ENCODE measurements around the gene PCDHB12.
A peak's percentile ranks its signal among the peaks of the same experiment; 100 is the strongest.
"Not testable (repeated sequence)": the region's sequence is repeated elsewhere in the genome, so short reads cannot be mapped to it uniquely, and the experiment has no call there.

The PCDHB12 gene

DNA sequence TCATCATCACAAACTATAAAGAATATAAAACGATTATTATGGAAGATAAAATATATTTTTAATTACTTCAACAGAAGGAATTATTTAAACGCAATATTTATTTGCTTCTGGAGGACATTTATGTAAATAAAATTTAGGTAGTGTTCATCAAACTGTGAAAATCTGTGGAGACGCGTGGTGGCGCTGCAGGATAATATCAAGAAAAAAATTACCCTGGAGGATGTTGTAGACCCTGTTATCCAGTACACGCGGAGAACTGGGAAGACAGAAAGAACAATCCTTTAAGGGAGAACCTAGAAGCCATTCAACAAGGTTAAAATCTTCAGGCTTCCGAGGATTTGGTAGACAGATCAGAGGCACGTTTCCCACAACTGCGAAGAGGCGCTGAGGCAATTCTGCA lies at the start of gene PCDHB12:
TSS of gene PCDHB12 (plus strand) at position 242 of the 400 bp plus-strand sequence. CDS start 189 bp downstream, outside the sequence.
- no peak for DNase-seq

DNA sequence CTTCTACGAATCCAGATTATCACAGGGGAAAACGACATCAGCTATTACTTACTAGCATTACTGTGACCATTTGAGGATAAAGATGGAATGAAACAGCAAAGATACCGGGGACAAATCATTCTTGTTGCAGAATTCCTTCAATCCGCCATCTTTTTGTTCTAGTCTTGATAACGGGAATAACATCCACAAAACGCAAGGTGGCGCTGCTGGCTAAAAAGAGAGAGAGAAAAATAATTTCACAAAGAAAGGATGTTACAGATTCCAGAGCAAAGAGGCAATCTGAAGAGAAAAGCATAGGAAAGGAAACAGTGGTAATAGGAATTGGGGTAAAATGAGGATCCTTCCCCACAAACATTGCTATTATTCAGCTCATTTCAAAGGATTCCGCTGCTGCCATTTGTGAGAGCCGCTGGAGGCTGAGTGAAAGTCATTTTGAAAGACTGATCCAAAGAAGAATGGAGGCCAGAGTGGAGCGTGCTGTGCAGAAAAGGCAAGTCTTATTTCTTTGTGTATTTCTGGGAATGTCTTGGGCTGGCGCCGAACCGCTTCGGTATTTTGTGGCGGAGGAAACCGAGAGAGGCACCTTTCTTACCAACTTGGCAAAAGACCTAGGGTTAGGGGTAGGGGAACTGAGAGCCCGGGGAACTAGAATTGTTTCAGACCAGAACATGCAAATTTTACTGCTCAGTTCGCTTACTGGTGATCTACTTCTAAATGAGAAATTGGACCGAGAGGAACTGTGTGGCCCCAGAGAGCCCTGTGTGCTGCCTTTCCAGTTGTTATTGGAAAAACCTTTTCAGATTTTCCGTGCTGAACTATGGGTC lies 35.9 kb upstream of the PCDHB12 start, which contains the start of gene PCDHB7:
TSS of gene PCDHB7 (plus strand) at position 264 of the 824 bp plus-strand sequence. CDS start at position 456, 192 bp downstream.
- DNase-seq, result peak; percentile 13 to 41

- not testable (repeated sequence) for DNase-seq
Measured at GRCh38 chr5:141174291-141175104, 34.0 kb upstream of the PCDHB12 start.

DNA sequence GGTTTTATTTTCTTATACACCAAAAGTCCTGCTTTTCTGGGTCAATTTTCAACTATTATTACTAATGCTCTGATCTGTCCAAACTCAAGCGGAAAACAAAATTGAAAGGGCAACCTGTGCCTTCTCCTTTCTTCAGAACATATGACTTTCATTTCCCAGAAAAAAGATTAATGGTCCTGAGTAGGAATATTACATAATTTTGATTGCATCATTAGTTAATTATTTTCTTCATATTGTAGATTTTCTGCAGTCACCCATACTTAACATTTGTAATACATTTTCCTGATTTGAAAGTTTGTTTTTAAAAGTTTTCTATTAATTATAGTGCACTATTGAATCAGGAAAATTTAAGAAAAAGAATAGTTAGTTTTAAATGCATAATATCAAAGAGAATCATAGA lies 32.6 kb upstream of the PCDHB12 start:
- DNase-seq, result no peak

- DNase-seq, result not testable (repeated sequence)
Measured at GRCh38 chr5:141177577-141178191, 30.8 kb upstream of the PCDHB12 start, which contains the start of gene PCDHB8. TSS of gene PCDHB8 (plus strand) at chr5:141177790. CDS start at chr5:141178035, 245 bp downstream.

GRCh38 chr5:141179371-141179770 lies 29.1 kb upstream of the PCDHB12 start:
- DNase-seq, result not testable (repeated sequence)

GRCh38 chr5:141179876-141180275 lies 28.6 kb upstream of the PCDHB12 start:
- not testable (repeated sequence) for DNase-seq

- no peak for DNase-seq
Measured at GRCh38 chr5:141180313-141180712, 28.2 kb upstream of the PCDHB12 start.

DNA sequence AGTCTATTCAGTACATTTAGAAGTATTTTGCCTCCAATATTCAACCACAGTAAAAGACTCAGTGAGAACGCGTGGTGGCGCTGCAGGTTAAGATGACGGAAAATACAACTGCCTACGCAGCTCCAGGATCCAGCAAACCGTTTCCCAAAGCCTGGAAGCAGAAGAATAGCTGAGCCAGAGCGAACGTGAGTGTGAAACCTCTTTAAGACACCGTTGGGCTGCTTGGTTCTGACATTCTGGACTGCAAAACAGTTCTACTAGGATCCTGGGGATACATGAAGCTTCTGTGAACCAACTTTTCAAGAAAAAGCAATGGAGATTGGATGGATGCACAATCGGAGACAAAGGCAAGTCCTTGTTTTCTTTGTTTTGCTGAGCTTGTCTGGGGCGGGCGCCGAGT lies 26.3 kb upstream of the PCDHB12 start, which contains the start of gene PCDHB16:
TSS of gene PCDHB16 (plus strand) at position 140 of the 400 bp plus-strand sequence. CDS start at position 313, 173 bp downstream.
- DNase-seq, result no peak

DNA sequence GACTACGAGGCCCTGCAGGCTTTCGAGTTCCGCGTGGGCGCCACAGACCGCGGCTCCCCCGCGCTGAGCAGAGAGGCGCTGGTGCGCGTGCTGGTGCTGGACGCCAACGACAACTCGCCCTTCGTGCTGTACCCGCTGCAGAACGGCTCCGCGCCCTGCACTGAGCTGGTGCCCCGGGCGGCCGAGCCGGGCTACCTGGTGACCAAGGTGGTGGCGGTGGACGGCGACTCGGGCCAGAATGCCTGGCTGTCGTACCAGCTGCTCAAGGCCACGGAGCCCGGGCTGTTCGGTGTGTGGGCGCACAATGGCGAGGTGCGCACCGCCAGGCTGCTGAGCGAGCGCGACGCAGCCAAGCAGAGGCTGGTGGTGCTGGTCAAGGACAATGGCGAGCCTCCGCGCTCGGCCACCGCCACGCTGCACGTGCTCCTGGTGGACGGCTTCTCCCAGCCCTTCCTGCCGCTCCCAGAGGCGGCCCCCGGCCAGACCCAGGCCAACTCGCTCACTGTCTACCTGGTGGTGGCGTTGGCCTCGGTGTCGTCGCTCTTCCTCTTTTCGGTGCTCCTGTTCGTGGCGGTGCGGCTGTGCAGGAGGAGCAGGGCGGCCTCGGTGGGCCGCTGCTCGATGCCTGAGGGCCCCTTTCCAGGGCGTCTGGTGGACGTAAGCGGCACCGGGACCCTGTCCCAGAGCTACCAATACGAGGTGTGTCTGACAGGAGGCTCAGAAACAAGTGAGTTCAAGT lies 24.2 kb upstream of the PCDHB12 start:
- not testable (repeated sequence) for DNase-seq

- DNase-seq, result peak; percentile 59 to 74
Measured at GRCh38 chr5:141186897-141187512, 21.5 kb upstream of the PCDHB12 start, which contains the start of gene PCDHB9. TSS of gene PCDHB9 (plus strand) at chr5:141187161. CDS start at chr5:141187319, 158 bp downstream.

GRCh38 chr5:141188682-141189081 lies 19.8 kb upstream of the PCDHB12 start:
- not testable (repeated sequence) for DNase-seq

- not testable (repeated sequence) for DNase-seq
Measured at GRCh38 chr5:141189131-141189530, 19.4 kb upstream of the PCDHB12 start.

DNA sequence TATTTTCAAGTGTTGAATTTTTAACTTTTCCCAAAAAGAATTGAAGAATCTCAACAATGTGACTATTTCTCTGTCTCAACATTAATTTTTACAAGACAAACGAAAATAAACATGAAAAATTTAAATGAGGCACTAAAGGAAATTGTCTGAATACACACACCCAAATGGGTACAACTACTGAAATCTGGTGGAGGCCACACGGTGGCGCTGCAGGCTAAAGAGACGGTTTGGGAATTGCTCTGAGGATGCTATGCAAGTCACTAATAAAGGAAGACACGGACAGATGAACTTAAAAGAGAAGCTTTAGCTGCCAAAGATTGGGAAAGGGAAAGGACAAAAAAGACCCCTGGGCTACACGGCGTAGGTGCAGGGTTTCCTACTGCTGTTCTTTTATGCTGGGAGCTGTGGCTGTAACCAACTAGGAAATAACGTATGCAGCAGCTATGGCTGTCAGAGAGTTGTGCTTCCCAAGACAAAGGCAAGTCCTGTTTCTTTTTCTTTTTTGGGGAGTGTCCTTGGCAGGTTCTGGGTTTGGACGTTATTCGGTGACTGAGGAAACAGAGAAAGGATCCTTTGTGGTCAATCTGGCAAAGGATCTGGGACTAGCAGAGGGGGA lies 16.3 kb upstream of the PCDHB12 start, which contains the start of gene PCDHB10:
TSS of gene PCDHB10 (plus strand) at position 244 of the 616 bp plus-strand sequence. CDS start at position 444, 200 bp downstream.
- peak; percentile 47 to 49 for DNase-seq

DNA sequence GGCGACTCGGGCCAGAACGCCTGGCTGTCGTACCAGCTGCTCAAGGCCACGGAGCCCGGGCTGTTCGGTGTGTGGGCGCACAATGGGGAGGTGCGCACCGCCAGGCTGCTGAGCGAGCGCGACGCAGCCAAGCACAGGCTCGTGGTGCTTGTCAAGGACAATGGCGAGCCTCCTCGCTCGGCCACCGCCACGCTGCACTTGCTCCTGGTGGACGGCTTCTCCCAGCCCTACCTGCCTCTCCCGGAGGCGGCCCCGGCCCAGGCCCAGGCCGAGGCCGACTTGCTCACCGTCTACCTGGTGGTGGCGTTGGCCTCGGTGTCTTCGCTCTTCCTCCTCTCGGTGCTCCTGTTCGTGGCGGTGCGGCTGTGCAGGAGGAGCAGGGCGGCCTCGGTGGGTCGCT lies 14.2 kb upstream of the PCDHB12 start:
- DNase-seq, result not testable (repeated sequence)

- DNase-seq, result no peak
Measured at GRCh38 chr5:141196363-141196762, 12.2 kb upstream of the PCDHB12 start.

DNA sequence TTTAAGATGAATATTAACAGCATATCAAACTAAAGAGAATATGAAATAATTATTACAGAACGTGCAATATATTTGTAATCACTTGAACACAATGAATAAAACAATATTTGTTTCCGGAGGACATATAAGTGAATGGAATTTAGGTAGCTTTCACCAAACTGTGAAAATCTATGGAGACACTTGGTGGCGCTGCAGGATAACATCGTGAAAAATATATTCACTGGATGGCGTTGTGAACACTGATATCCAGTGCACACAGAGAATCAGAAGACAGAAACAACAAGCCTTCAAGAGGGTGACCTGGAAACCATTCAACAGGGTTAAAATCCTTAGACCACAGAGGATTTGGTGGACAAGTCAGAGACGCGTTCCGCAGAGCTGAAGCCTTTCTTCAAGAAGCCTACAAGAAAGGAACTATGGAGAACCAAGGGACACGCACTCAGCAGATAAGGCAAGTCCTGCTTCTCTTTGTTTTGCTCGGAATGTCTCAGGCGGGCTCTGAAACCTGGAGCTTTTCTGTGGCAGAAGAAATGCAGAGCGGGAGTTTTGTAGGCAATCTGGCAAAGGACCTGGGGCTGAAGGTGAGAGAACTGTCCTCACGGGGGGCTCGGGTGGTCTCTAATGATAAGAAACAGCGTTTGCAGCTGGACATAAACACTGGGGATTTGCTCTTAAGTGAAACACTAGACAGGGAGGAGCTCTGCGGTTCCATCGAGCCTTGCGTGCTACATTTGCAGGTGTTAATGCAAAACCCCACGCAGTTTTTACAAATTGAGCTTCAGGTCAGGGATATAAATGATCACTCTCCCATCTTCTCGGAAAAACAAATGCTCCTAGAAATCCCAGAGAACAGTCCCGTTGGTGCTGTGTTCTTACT lies 8.9 kb upstream of the PCDHB12 start, which contains the start of gene PCDHB11:
TSS of gene PCDHB11 (plus strand) at position 269 of the 877 bp plus-strand sequence. CDS start at position 417, 148 bp downstream.
- DNase-seq, result peak in 1 of 2 experiments; percentile 28

DNA sequence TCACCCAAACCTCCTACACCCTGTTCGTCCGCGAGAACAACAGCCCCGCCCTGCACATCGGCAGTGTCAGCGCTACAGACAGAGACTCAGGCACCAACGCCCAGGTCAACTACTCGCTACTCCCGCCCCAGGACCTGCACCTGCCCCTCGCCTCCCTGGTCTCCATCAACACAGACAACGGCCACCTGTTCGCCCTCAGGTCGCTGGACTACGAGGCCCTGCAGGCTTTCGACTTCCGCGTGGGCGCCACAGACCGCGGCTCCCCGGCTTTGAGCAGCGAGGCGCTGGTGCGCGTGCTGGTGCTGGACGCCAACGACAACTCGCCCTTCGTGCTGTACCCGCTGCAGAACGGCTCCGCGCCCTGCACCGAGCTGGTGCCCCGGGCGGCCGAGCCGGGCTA lies 7.4 kb upstream of the PCDHB12 start:
- not testable (repeated sequence) for DNase-seq

DNA sequence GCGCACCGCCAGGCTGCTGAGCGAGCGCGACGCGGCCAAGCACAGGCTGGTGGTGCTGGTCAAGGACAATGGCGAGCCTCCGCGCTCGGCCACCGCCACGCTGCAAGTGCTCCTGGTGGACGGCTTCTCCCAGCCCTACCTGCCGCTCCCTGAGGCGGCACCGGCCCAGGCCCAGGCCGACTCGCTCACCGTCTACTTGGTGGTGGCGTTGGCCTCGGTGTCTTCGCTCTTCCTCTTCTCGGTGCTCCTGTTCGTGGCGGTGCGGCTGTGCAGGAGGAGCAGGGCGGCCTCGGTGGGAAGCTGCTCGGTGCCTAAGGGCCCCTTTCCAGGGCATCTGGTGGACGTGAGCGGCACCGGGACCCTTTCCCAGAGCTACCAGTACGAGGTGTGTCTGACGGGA lies 6.9 kb upstream of the PCDHB12 start:
- DNase-seq, result not testable (repeated sequence)

Measured in AML-193 (cell line).